ENCODE results near the gene RIPOR2. TPM values are rescaled to one million over a fixed set of nuclear protein-coding genes. Genes with fewer than 3 reads are reported as not detected.

Gene RIPOR2
- total and polyA plus RNA-seq, 10 of the 15 experiments (the other 5 are each of a cell fraction or from before 2014, with no cell fraction given), result 22.2 to 48.2 (median 34.7) TPM

DNA sequence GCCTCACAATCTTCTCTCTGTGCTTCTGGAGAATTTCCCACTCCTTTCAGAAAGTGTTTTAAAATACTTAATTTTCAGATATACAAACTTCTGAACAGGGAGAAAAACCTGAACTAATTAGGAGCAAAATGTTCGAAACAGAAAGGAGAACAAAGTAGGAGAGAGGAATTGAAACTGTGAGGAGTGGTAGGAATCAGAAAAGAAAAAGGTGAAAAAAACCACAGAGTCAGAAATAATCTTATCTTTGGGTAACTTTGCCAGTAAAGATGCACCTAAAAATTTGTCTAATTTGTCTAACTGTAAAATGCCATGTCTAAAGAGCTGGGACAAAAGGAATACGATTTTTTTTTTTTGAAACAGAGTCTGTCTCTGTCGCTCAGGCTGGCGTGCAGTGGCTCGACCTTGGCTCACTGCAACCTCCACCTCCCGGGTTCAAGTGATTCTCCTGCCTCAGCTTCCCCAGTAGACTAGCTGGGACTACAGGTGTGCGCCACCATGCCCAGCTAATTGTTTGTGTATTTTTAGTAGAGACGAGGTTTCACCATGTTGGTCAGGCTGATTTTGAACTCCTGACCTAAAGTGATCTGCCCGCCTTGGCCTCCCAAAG lies 4.7 kb upstream of the RIPOR2 start (continued):
- no peak for TF ChIP-seq TCF3 (IDR thresholded peaks at IDR 0.05; ENCODE audit: borderline replicate concordance, insufficient read depth, low read depth, low read length)
- no peak for TF ChIP-seq JUND (IDR thresholded peaks at IDR 0.05; ENCODE audit: low read depth, low read length)
- TF ChIP-seq YY1 (IDR thresholded peaks at IDR 0.05; ENCODE audit: low read depth, low read length), result no peak
- peak; percentile 57 to 90; a peak in 3 of 4 replicates for TF ChIP-seq EP300 (IDR thresholded peaks at IDR 0.05; ENCODE audit: borderline replicate concordance in 1 of 2, control insufficient read depth in 1 of 2, low read depth in 2 of 2, low read length in 2 of 2)
- TF ChIP-seq CHD2 (IDR thresholded peaks at IDR 0.05; ENCODE audit: borderline replicate concordance, low read depth, low read length), result peak; percentile 29; the same call in 1 of the 2 replicates
- TF ChIP-seq MEF2A (IDR thresholded peaks at IDR 0.05; ENCODE audit: insufficient read depth, low read depth, low read length), result peak; percentile 78
- no peak for TF ChIP-seq ASH2L (IDR thresholded peaks at IDR 0.05; ENCODE audit: borderline replicate concordance, low read depth)
- peak; percentile 91 for TF ChIP-seq NFIC (IDR thresholded peaks at IDR 0.05; ENCODE audit: low read depth, low read length)
- TF ChIP-seq EED (IDR thresholded peaks at IDR 0.05; ENCODE audit: low read depth), result peak; percentile 68
- peak; percentile 88 for TF ChIP-seq BCL11A (IDR thresholded peaks at IDR 0.05; ENCODE audit: low read depth, low read length)
- peak; percentile 60 for TF ChIP-seq ZNF24 (IDR thresholded peaks at IDR 0.05)
- TF ChIP-seq TARDBP (IDR thresholded peaks at IDR 0.05; ENCODE audit: borderline replicate concordance), result no peak
- TF ChIP-seq DPF2 (IDR thresholded peaks at IDR 0.05), result peak; percentile 91
- no peak for TF ChIP-seq NFYA (IDR thresholded peaks at IDR 0.05; ENCODE audit: borderline replicate concordance, low read depth, low read length)
- no peak for TF ChIP-seq NFXL1 (IDR thresholded peaks at IDR 0.05; ENCODE audit: borderline replicate concordance)
- TF ChIP-seq, protein P1, sequence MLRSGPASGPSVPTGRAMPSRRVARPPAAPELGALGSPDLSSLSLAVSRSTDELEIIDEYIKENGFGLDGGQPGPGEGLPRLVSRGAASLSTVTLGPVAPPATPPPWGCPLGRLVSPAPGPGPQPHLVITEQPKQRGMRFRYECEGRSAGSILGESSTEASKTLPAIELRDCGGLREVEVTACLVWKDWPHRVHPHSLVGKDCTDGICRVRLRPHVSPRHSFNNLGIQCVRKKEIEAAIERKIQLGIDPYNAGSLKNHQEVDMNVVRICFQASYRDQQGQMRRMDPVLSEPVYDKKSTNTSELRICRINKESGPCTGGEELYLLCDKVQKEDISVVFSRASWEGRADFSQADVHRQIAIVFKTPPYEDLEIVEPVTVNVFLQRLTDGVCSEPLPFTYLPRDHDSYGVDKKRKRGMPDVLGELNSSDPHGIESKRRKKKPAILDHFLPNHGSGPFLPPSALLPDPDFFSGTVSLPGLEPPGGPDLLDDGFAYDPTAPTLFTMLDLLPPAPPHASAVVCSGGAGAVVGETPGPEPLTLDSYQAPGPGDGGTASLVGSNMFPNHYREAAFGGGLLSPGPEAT (IDR thresholded peaks at IDR 0.05; ENCODE audit: low read depth), result peak; percentile 97
- no peak for TF ChIP-seq KDM1A (IDR thresholded peaks at IDR 0.05; ENCODE audit: borderline replicate concordance)
- TF ChIP-seq, protein P2, sequence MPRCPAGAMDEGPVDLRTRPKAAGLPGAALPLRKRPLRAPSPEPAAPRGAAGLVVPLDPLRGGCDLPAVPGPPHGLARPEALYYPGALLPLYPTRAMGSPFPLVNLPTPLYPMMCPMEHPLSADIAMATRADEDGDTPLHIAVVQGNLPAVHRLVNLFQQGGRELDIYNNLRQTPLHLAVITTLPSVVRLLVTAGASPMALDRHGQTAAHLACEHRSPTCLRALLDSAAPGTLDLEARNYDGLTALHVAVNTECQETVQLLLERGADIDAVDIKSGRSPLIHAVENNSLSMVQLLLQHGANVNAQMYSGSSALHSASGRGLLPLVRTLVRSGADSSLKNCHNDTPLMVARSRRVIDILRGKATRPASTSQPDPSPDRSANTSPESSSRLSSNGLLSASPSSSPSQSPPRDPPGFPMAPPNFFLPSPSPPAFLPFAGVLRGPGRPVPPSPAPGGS (IDR thresholded peaks at IDR 0.05; ENCODE audit: borderline replicate concordance, insufficient read depth, low read depth, low read length, poor library complexity, severe bottlenecking), result no peak
- TF ChIP-seq LARP7 (IDR thresholded peaks at IDR 0.05), result no peak
- no peak for TF ChIP-seq ZBED1 (IDR thresholded peaks at IDR 0.05; ENCODE audit: borderline replicate concordance)
- 0 out of 2 replicates have a peak, but pooled peaks have one; percentile 26 for TF ChIP-seq PAX5 (IDR thresholded peaks at IDR 0.05; ENCODE audit: borderline replicate concordance, low read depth, low read length)
- TF ChIP-seq POLR2AphosphoS2 (IDR thresholded peaks at IDR 0.05; ENCODE audit: low read depth, low read length), result no peak
- 0 out of 2 replicates have a peak, but pooled peaks have one; percentile 18 for TF ChIP-seq JUNB (IDR thresholded peaks at IDR 0.05)
- TF ChIP-seq RUNX3 (IDR thresholded peaks at IDR 0.05; ENCODE audit: low read length), result peak; percentile 96
- 0 out of 2 replicates have a peak, but pooled peaks have one; percentile 38 for TF ChIP-seq MTA3 (IDR thresholded peaks at IDR 0.05; ENCODE audit: borderline replicate concordance, low read length)
- no peak for TF ChIP-seq EGR1 (IDR thresholded peaks at IDR 0.05; ENCODE audit: borderline replicate concordance in 1 of 2, low read depth in 2 of 2, low read length in 2 of 2)
- TF ChIP-seq BACH1 (IDR thresholded peaks at IDR 0.05; ENCODE audit: borderline replicate concordance), result peak; percentile 67; the same call in 1 of the 2 replicates
- TF ChIP-seq, protein P3, sequence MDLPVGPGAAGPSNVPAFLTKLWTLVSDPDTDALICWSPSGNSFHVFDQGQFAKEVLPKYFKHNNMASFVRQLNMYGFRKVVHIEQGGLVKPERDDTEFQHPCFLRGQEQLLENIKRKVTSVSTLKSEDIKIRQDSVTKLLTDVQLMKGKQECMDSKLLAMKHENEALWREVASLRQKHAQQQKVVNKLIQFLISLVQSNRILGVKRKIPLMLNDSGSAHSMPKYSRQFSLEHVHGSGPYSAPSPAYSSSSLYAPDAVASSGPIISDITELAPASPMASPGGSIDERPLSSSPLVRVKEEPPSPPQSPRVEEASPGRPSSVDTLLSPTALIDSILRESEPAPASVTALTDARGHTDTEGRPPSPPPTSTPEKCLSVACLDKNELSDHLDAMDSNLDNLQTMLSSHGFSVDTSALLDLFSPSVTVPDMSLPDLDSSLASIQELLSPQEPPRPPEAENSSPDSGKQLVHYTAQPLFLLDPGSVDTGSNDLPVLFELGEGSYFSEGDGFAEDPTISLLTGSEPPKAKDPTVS (IDR thresholded peaks at IDR 0.05; ENCODE audit: low read depth, low read length), result no peak
- no peak for TF ChIP-seq ZNF384 (IDR thresholded peaks at IDR 0.05; ENCODE audit: borderline replicate concordance, low read depth, low read length)
